Urothelium cell line (cell line): ENCODE data around the gene GABARAP.

Experiments used
- DNase-seq: peaks from one replicate; pipeline ENCODE4 v3.0.0; 2011; ENCODE audit warnings: low spot score, mixed read lengths
- FAIRE-seq: peaks from 2 replicates; lab custom pipeline; 2011; peaks lifted over from hg19 to GRCh38; lab: Jason Lieb, UNC

GABARAP gene

GRCh38 chr17:7223375-7223774 is 18.9 kb downstream of the GABARAP start:
- FAIRE-seq (no peak), DNase-seq (no peak)

- FAIRE-seq (no peak), DNase-seq (no peak)
Observed at GRCh38 chr17:7222972-7223292, 19.3 kb downstream of the GABARAP start.

- DNase-seq: no peak
- FAIRE-seq: no peak
Observed at GRCh38 chr17:7222093-7222971, 19.9 kb downstream of the GABARAP start.

DNA sequence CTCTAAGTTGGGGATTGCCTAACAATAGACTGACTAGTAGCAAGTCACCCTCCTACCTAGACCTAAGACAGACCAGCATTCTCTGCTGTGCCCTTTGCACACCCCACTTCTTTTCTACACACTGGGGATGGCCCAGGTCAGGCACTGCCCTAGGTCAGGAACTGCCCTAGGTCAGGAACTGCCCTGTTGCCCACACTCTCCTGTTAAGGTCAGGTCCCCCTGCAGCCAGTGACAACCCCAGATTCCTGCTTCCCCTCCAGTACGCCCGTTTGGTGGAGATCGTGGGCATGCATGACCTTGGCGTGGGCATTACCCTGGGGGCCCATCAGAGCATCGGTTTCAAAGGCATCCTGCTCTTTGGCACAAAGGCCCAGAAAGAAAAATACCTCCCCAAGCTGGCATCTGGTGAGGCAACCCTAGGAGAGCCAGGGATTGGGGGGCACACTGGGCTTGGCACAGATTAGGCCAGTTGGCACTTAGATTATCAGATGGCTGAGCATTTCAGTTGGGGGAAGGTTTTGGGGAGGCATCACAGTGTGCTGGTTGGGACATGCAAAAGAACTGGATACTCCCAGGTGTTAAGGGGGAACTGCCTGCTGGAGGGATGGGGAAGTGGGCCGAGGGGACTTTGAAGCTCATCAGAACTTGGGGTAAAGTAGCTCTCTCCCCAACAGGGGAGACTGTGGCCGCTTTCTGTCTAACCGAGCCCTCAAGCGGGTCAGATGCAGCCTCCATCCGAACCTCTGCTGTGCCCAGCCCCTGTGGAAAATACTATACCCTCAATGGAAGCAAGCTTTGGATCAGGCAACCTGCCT is 20.8 kb downstream of the GABARAP start:
- DNase-seq (no peak), FAIRE-seq (no peak)

- DNase-seq (peak; percentile 46), FAIRE-seq (no peak)
Observed at GRCh38 chr17:7220593-7221277, 21.5 kb downstream of the GABARAP start.

DNA sequence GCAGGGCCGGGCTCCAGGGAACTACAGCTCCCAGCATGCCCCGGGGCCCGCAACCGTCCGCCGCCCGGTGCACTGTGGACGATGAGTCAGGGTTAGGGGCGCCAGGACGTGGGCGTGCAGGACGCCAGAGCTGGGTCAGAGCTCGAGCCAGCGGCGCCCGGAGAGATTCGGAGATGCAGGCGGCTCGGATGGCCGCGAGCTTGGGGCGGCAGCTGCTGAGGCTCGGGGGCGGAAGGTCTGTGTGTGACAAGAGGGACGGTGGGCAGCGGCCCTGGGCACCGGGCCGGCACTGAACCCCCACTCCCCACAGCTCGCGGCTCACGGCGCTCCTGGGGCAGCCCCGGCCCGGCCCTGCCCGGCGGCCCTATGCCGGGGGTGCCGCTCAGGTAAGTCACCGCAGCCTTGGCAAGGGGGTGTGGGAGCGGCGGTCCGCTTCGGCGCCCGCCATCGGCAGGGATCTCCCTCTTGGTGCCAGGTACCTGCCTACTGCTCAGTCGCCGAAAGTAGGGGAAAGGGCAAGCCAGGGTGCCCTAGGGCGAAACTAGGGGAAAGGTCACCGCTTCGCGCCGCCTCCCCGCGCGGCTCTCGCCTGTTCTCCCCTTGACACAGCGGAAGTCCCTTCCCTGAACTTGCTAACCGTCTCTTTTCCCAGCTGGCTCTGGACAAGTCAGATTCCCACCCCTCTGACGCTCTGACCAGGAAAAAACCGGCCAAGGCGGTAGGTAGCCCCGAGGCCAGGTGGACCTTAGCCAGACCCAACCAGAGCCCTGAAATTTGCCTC is 22.2 kb downstream of the GABARAP start, which contains the start of the genes ACADVL and DLG4:
ACADVL (plus strand) TSS at position 127 of the 781 bp plus-strand sequence; CDS start at position 174, 47 bp downstream.
DLG4 (minus strand) TSS at position 25 of the 781 bp plus-strand sequence.
- FAIRE-seq: no peak
- DNase-seq: peak; percentile 83

- no peak for DNase-seq
- peak; percentile 13 for FAIRE-seq
Observed at GRCh38 chr17:7219229-7219811, 22.9 kb downstream of the GABARAP start.

DNA sequence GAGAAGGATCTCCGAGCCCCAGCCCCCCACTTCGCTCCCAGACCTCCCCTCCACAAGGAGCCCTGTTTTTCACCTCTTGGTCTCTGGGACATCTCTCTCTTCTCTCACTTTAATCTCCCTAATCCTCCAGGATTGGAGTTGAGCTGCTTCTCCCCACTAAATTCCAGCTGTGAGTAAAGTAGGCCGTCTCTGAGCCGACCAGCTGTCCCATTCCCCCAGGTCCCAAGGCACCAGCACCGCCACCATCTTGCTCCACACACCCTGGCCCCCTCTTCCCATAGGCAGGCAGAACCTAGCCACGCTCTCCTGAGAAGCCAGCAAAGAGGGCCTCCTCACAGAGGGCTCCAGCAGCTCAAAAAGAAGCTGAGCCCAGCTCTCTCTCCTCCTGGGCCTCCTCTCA is 23.5 kb downstream of the GABARAP start:
- no peak for FAIRE-seq
- no peak for DNase-seq

DNA sequence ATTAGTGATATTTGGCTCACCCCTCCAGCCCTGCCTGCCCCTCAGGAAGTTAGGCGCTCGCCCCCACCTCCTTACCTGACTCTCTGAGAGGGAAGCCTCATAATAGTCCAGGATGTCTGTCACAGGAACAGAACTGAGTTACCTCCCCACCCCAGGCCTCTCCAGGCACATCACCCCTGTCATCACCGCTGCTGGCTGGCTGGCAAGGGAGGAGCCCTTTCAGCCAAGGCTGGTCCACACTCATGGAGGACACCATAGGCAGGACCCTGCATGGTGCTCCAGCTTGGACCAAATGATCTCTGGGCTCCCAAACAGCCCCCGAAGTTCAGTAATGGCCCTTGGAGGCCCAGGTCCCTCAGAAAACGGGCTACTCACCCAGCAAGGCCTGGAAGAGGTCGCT is 24.1 kb downstream of the GABARAP start:
- FAIRE-seq (no peak), DNase-seq (no peak)

GRCh38 chr17:7217113-7217987 is 24.9 kb downstream of the GABARAP start:
- FAIRE-seq (no peak), DNase-seq (peak; percentile 48)

DNA sequence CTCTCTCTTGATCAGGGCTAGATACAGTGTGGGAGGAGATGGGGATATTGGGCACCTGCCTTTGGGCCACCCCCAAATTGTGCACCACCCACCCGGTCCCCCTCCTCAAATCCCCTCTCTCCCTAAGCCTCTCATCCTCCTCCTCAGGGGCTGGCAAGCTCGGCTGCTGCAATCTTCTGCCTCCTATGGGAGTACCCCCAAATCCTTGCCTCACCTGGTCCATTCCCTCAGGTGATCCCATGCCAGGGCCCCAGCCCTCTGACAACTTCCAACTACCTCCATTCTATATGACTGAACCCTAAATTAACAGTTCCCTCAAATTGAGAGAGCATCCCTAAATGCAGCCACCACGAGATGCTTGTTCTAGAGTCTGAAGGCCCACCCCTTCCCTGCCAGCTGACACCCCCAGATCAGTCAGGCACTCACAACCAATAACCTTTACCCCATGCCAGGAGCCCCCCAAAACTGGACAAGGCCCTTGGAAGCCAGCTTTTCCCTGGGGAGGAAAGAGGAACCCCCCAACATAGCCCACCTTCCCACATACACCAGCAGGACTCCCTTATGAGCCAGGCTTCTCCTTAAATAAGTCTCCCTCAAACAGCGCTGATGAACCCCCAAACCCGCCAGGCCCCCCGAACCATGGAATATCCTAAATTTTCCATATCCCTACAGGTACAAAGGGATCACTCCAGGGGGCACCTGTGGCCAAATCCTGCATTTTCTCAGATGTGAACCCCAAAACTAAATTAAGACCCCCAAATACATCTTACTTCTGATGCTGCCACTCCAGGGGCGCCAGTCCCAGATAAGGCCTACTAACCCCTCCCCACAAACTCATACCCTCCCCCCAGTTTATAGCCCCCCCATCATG is 25.8 kb downstream of the GABARAP start:
- DNase-seq (no peak), FAIRE-seq (no peak)

- no peak for FAIRE-seq
- peak; percentile 39 for DNase-seq
Observed at GRCh38 chr17:7215652-7216180, 26.5 kb downstream of the GABARAP start.

- no peak for FAIRE-seq
- DNase-seq: no peak
Observed at GRCh38 chr17:7215136-7215638, 27.1 kb downstream of the GABARAP start.

DNA sequence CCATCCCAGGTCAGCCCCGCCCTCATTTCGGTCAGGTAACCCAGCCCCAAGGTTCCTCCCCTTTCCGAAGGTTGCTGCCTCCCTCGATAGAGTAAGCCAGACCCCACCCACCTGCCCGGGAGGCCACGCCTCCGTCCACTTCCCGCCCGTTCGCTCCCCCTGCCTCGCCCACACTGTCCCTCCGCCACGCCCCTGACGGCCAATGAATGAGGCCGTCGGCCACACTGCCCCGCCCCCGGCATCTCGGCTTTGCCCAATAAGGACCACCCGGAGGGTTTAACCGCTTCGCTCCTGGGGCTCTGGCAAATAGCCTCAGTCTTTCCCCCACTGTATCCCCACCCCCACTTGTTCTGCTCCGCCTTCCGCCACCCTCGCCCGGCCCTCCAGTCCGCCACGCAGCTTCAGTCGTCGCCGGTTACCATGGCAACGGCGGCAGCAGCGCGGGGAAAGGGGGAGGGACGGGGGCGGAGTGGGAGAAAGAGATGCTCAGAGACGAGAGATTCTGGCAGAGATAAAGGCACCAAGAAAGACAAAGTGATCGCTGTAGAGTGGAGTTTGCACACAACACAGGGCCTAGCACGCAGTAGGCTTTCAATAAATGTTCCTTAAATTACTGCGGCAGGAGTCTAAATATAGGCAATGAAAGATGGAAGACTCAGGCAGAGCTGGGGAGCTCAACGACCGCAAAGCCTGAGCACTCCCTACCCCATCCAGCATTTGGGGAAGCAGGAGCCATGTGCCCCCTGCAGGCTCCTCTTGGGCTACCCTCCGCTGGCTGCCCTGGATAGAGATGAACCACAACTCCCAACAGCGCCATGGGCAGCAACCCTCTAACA is 27.7 kb downstream of the GABARAP start:
- FAIRE-seq (peak; percentile 42), DNase-seq (peak; percentile 92)

DNA sequence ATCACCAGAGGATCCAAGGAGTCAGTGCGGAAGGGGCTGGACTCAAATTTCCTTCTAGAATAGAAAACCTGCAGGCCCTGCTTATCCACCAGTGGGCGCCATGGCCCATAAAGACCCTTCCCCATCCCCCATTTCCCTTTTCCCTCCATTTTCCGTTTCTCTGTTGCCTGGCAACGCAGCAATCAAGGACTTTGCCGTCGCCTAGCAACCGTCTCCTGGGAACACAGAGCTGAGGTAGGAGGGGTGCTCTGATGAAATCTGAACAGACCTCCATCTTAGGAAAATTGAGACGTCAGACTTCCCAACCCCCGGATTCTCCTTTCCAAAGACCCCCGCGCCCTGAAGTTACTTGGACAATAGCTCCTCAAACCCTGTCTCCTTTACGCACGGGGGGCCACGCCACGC is 28.4 kb downstream of the GABARAP start:
- no peak for FAIRE-seq
- DNase-seq: peak; percentile 48

- DNase-seq (no peak), FAIRE-seq (no peak)
Observed at GRCh38 chr17:7211491-7212273, 30.6 kb downstream of the GABARAP start.
